Measurements from ENCODE around the gene NCAPD3. TPM values are rescaled to one million over a fixed set of nuclear protein-coding genes. Genes with fewer than 3 reads are reported as not detected.
"Not testable (repeated sequence)": the region's sequence is repeated elsewhere in the genome, so short reads cannot be mapped to it uniquely, and the experiment has no call there.

NCAPD3 gene
- total and polyA plus RNA-seq, 4 donors, result 14.1 to 35.4 (median 24.2) TPM

DNA sequence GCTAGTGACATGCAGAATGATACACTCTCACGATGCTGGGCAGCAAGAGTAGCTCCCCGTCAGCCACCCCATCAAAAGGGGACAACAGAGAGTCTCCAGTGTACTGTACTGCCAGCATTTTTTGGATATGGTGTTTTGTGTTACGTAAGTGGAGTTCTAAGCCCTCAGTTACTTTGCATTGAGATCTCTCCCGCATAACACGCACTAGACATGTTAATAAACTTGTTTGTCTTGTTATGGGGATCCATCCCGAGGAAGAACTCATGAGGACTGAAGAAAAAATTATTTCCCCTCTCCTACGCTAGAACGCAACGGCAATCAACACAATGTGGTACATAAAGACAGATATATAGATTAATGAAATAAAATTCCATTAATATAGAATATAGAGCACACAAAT is 24.2 kb downstream of the NCAPD3 start:
- Histone ChIP-seq H3K9ac (ENCODE audit: low read depth in 1 of 2, low read length in 2 of 2) (no peak overlapping the region), H3K9me3 (ENCODE audit: control insufficient read depth in 4 of 4, low read length in 3 of 4) (no peaks in the 10 kb centered on the region), H3K4me1 (ENCODE audit: control insufficient read depth in 4 of 4, insufficient read depth in 4 of 4, low read length in 3 of 4) (no peaks in the 10 kb centered on the region), H3K27me3 (ENCODE audit: control insufficient read depth in 4 of 4, insufficient read depth in 4 of 4, low read length in 3 of 4) (no peaks in the 10 kb centered on the region), H3K4me3 (ENCODE audit: low read depth in 1 of 3, low read length in 3 of 3) (no peak overlapping the region), H3K36me3 (ENCODE audit: control insufficient read depth in 4 of 4, insufficient read depth in 3 of 4, low read depth in 1 of 4, low read length in 3 of 4) (peaks cover 17 to 53% (median 42%) of the 10 kb centered on the region in 4 donors), H3K27ac (ENCODE audit: low read depth in 1 of 2, low read length in 2 of 2) (no peak overlapping the region)
- 98% methylated on average over 9 of the region's 9 CpGs for WGBS
- TF ChIP-seq TAF1 (conservative IDR thresholded peaks at IDR 0.05), result no peak
- TF ChIP-seq, protein P1, sequence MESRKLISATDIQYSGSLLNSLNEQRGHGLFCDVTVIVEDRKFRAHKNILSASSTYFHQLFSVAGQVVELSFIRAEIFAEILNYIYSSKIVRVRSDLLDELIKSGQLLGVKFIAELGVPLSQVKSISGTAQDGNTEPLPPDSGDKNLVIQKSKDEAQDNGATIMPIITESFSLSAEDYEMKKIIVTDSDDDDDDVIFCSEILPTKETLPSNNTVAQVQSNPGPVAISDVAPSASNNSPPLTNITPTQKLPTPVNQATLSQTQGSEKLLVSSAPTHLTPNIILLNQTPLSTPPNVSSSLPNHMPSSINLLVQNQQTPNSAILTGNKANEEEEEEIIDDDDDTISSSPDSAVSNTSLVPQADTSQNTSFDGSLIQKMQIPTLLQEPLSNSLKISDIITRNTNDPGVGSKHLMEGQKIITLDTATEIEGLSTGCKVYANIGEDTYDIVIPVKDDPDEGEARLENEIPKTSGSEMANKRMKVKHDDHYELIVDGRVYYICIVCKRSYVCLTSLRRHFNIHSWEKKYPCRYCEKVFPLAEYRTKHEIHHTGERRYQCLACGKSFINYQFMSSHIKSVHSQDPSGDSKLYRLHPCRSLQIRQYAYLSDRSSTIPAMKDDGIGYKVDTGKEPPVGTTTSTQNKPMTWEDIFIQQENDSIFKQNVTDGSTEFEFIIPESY (IDR thresholded peaks at IDR 0.05), result no peak
- TF ChIP-seq FOXA2 (IDR thresholded peaks at IDR 0.05), result no peak
- TF ChIP-seq HNF4A (conservative IDR thresholded peaks at IDR 0.05), result no peak
- TF ChIP-seq, protein P2, sequence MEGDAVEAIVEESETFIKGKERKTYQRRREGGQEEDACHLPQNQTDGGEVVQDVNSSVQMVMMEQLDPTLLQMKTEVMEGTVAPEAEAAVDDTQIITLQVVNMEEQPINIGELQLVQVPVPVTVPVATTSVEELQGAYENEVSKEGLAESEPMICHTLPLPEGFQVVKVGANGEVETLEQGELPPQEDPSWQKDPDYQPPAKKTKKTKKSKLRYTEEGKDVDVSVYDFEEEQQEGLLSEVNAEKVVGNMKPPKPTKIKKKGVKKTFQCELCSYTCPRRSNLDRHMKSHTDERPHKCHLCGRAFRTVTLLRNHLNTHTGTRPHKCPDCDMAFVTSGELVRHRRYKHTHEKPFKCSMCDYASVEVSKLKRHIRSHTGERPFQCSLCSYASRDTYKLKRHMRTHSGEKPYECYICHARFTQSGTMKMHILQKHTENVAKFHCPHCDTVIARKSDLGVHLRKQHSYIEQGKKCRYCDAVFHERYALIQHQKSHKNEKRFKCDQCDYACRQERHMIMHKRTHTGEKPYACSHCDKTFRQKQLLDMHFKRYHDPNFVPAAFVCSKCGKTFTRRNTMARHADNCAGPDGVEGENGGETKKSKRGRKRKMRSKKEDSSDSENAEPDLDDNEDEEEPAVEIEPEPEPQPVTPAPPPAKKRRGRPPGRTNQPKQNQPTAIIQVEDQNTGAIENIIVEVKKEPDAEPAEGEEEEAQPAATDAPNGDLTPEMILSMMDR (IDR thresholded peaks at IDR 0.05; ENCODE audit: low read depth, low read length, missing input control), result no peak
- TF ChIP-seq NR2F2 (IDR thresholded peaks at IDR 0.05), result no peak
- TF ChIP-seq RAD21 (IDR thresholded peaks at IDR 0.05), result no peak
- no peak for TF ChIP-seq YY1 (IDR thresholded peaks at IDR 0.05)
- TF ChIP-seq, protein P3, sequence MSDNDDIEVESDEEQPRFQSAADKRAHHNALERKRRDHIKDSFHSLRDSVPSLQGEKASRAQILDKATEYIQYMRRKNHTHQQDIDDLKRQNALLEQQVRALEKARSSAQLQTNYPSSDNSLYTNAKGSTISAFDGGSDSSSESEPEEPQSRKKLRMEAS (IDR thresholded peaks at IDR 0.05), result no peak
- no peak for TF ChIP-seq GABPA (IDR thresholded peaks at IDR 0.05 in 1 of 2, conservative IDR thresholded peaks at IDR 0.05 in 1 of 2)
- TF ChIP-seq HNF4G (IDR thresholded peaks at IDR 0.05), result no peak
- TF ChIP-seq RXRA (IDR thresholded peaks at IDR 0.05), result no peak
- DNase-seq (ENCODE audit: low spot score), result no peak

DNA sequence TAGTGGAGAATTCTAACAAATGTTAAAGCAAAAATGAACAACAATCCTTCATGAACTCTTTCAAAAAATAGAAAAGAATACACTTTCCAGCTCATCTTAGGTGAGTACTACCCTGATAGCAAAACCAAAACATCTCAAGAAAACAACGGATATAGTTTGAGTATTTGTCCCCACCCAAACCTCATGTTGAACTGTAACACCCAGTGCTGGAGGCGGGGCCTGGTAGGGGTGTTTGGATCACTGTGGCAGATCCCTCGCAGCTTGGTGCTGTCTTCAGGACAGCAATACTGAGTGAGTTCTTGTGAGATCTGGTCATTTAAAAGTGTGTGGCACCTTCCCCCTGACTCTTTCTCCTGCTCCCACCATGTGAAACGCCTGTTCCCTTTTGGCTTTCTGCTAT is 27.0 kb downstream of the NCAPD3 start:
- H3K4me3 ChIP-seq (ENCODE audit: low read depth in 1 of 3, low read length in 3 of 3), result no peak overlapping the region
- H3K9me3 ChIP-seq (ENCODE audit: control insufficient read depth in 4 of 4, low read length in 3 of 4), result no peaks in the 10 kb centered on the region
- H3K4me1 ChIP-seq (ENCODE audit: control insufficient read depth in 4 of 4, insufficient read depth in 4 of 4, low read length in 3 of 4), result no peaks in the 10 kb centered on the region
- H3K27me3 ChIP-seq (ENCODE audit: control insufficient read depth in 4 of 4, insufficient read depth in 4 of 4, low read length in 3 of 4), result no peaks in the 10 kb centered on the region
- H3K36me3 ChIP-seq (ENCODE audit: control insufficient read depth in 4 of 4, insufficient read depth in 3 of 4, low read depth in 1 of 4, low read length in 3 of 4), result peaks cover 10 to 50% (median 41%) of the 10 kb centered on the region in 4 donors
- no peak overlapping the region for H3K27ac ChIP-seq (ENCODE audit: low read depth in 1 of 2, low read length in 2 of 2)
- no peak for TF ChIP-seq FOXA1 (IDR thresholded peaks at IDR 0.05)
- TF ChIP-seq FOXA2 (IDR thresholded peaks at IDR 0.05), result no peak
- no peak for TF ChIP-seq SP1 (IDR thresholded peaks at IDR 0.05)
- no peak for TF ChIP-seq TAF1 (conservative IDR thresholded peaks at IDR 0.05)
- no peak for TF ChIP-seq HNF4G (IDR thresholded peaks at IDR 0.05)
- TF ChIP-seq YY1 (IDR thresholded peaks at IDR 0.05), result no peak
- TF ChIP-seq, protein P4, sequence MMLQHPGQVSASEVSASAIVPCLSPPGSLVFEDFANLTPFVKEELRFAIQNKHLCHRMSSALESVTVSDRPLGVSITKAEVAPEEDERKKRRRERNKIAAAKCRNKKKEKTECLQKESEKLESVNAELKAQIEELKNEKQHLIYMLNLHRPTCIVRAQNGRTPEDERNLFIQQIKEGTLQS (IDR thresholded peaks at IDR 0.05), result no peak
- TF ChIP-seq RXRA (IDR thresholded peaks at IDR 0.05), result no peak
- no peak for TF ChIP-seq NR2F2 (IDR thresholded peaks at IDR 0.05)
- TF ChIP-seq JUND (IDR thresholded peaks at IDR 0.05), result no peak
- no peak overlapping the region for H3K9ac ChIP-seq (ENCODE audit: low read depth in 1 of 2, low read length in 2 of 2)
- 93% methylated on average over 4 of the region's 4 CpGs for WGBS
- DNase-seq (ENCODE audit: low spot score), result no peak

DNA sequence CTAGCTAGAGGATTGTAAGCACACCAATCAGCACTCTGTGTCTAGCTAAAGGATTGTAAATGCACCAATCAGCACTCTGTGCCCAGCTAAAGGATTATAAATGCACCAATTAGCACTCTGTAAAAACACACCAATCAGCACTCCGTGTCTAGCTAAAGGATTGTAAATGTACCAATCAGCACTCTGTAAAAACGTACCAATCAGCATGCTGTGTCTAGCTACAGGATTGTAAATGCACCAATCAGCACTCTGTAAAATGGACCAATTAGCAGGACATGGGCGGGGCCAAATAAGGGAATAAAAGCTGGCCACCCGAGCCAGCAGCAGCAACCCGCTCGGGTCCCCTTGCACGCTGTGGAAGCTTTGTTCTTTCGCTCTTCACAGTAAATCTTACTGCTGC is 35.7 kb downstream of the NCAPD3 start:
- not testable (repeated sequence) for DNase-seq (ENCODE audit: low spot score); H3K4me3 ChIP-seq (ENCODE audit: low read depth in 1 of 3, low read length in 3 of 3); H3K9me3 ChIP-seq (ENCODE audit: control insufficient read depth in 4 of 4, low read length in 3 of 4); H3K27me3 ChIP-seq (ENCODE audit: control insufficient read depth in 4 of 4, insufficient read depth in 4 of 4, low read length in 3 of 4); H3K4me1 ChIP-seq (ENCODE audit: control insufficient read depth in 4 of 4, insufficient read depth in 4 of 4, low read length in 3 of 4); H3K27ac ChIP-seq (ENCODE audit: low read depth in 1 of 2, low read length in 2 of 2); H3K9ac ChIP-seq (ENCODE audit: low read depth in 1 of 2, low read length in 2 of 2)
- 96% methylated on average over 8 of the region's 8 CpGs for WGBS
- H3K36me3 ChIP-seq (ENCODE audit: control insufficient read depth in 4 of 4, insufficient read depth in 3 of 4, low read depth in 1 of 4, low read length in 3 of 4), result peaks cover 15 to 63% (median 52%) of the 10 kb centered on the region in 4 donors

Measured in liver (tissue), 9 donors.